T-cell (primary cell): ENCODE measurements around the gene RASSF6. TPM values are rescaled to one million over a fixed set of nuclear protein-coding genes. Genes with fewer than 3 reads are reported as not detected.
"Not testable (repeated sequence)": the region's sequence is repeated elsewhere in the genome, so short reads cannot be mapped to it uniquely, and the experiment has no call there.

Source experiments
- ATAC-seq, 4 experiments: fragments of 200-7000 bp in 3 of 4; fragments of 150-1000 bp in 1 of 4; cut with Tn5 transposase; replicated peaks in 1 of 4; 1 replicate in 3 of 4; 2 replicates in 1 of 4; pipeline ENCODE4 v1.10.0; 2021; ENCODE audit warnings: moderate library complexity in 3 of 4, mild to moderate bottlenecking in 2 of 4, moderate number of reproducible peaks in 1 of 4
- CTCF ChIA-PET, 2 donors: fragments of 300-600 bp; sonication (Branson Sonifier 250); formaldehyde crosslinking; loops; one replicate each; lab custom pipeline; 2022; ENCODE audit warnings: antibody characterized with exemption in 2 of 2; lab: Charles Lee
- POLR2A ChIA-PET, 2 donors: fragments of 300-600 bp; sonication (Branson Sonifier 250); formaldehyde crosslinking; loops; one replicate each; lab custom pipeline; 2022; ENCODE audit warnings: antibody characterized with exemption in 2 of 2; lab: Charles Lee
- DNase-seq, 35 experiments: peaks; one replicate each; pipeline versions ENCODE4 v3.0.0 to v3.0.0-alpha.2; 2013 to 2023
- H3K27ac ChIP-seq: one replicate; pipeline ENCODE4 v1.5.1; 2013; ENCODE audit warnings: low read length
- H3K27me3 ChIP-seq, 2 experiments: replicated peaks in 1 of 2; 1 replicate in 1 of 2; 2 replicates in 1 of 2; pipeline versions ENCODE4 v1.6.1 to v1.7.0; 2013; ENCODE audit warnings: low read length in 1 of 2, mixed read lengths in 1 of 2; ENCODE audit not compliant: control insufficient read depth in 2 of 2, insufficient read depth in 2 of 2; ENCODE audit errors: extremely low read depth in 1 of 2
- H3K36me3 ChIP-seq, 2 donors: 1 replicate in 1 of 2; 2 replicates in 1 of 2; pipeline versions ENCODE4 v1.6.1 to v1.7.0; 2013; ENCODE audit warnings: low read length in 1 of 2; ENCODE audit not compliant: control insufficient read depth in 2 of 2, insufficient read depth in 1 of 2; ENCODE audit errors: extremely low read depth in 1 of 2
- H3K4me1 ChIP-seq, 2 experiments: 1 replicate in 1 of 2; 2 replicates in 1 of 2; pipeline versions ENCODE4 v1.6.1 to v1.7.0; 2013; ENCODE audit warnings: low read length in 2 of 2, mixed read lengths in 1 of 2; ENCODE audit not compliant: insufficient read depth in 2 of 2, control insufficient read depth in 1 of 2; ENCODE audit errors: extremely low read depth in 1 of 2
- H3K4me3 ChIP-seq, 2 donors: 1 replicate in 1 of 2; 2 replicates in 1 of 2; pipeline versions ENCODE4 v1.5.1 to v1.7.0; 2013; ENCODE audit warnings: mild to moderate bottlenecking in 2 of 2, low read length in 1 of 2, moderate library complexity in 1 of 2; ENCODE audit not compliant: control insufficient read depth in 1 of 2; ENCODE audit errors: extremely low read depth in 1 of 2
- H3K9me3 ChIP-seq: 2 replicates; pipeline ENCODE4 v1.7.0; 2013
- H3K27ac Mint-ChIP-seq, 2 donors: one replicate each; pipeline ENCODE4 v1.8.0; 2020 to 2021; ENCODE audit warnings: mild to moderate bottlenecking in 2 of 2, mixed read lengths in 2 of 2
- H3K27me3 Mint-ChIP-seq, 2 donors: one replicate each; pipeline ENCODE4 v1.8.0; 2021 to 2022; ENCODE audit warnings: mixed read lengths in 2 of 2
- H3K36me3 Mint-ChIP-seq: one replicate; pipeline ENCODE4 v1.8.0; 2021; ENCODE audit warnings: mixed read lengths
- H3K4me1 Mint-ChIP-seq, 3 donors: one replicate each; pipeline ENCODE4 v1.8.0; 2020 to 2022; ENCODE audit warnings: mixed read lengths in 3 of 3, mild to moderate bottlenecking in 1 of 3
- H3K4me3 Mint-ChIP-seq, 3 donors: one replicate each; pipeline ENCODE4 v1.8.0; 2020 to 2022; ENCODE audit warnings: mild to moderate bottlenecking in 3 of 3, mixed read lengths in 3 of 3, moderate library complexity in 3 of 3
- H3K9me3 Mint-ChIP-seq, 3 donors: one replicate each; pipeline ENCODE4 v1.8.0; 2020 to 2022; ENCODE audit warnings: mixed read lengths in 3 of 3
- WGBS: methylation state at CpG from one replicate; pipeline ENCODE4 v1.1.5; 2013; ENCODE audit warnings: missing lambda C conversion rate; ENCODE audit not compliant: insufficient coverage; 5-methylcytosine and 5-hydroxymethylcytosine counted together
- total RNA-seq, 35 experiments: library from RNA in 6 of 35; stranded (reverse) in 6 of 35; fragments of 120-200 nt in 1 of 35; gene quantifications; one replicate each; pipeline versions ENCODE4 v1.2.1 to v1.2.4 and lab custom pipeline; 2013 to 2026

The RASSF6 gene
- total RNA-seq, 5 donors from 2014 or later (not counting 1 experiment from before 2014, with no cell fraction given): 0.25 to 1.1 (median 0.47) TPM

GRCh38 chr4:73646117-73646516 lies 25.9 kb upstream of the RASSF6 start:
- Mint-ChIP-seq H3K27me3 (peaks cover 0 to 6% of the 10 kb centered on the region in 2 donors), H3K36me3 (no peaks in the 10 kb centered on the region), H3K4me3 (no peak overlapping the region), H3K4me1 (no peaks in the 10 kb centered on the region), H3K27ac (no peak overlapping the region), H3K9me3 (peaks cover 0 to 9% (median 0%) of the 10 kb centered on the region in 3 donors)
- DNase-seq (no peak), ATAC-seq (no peak)
- ChIA-PET CTCF (no interaction called here), POLR2A (no interaction called here)
- WGBS: 65% methylated on average over 3 of the region's 6 CpGs
- no peak overlapping the region for H3K4me3 ChIP-seq
- H3K9me3 ChIP-seq: no peaks in the 10 kb centered on the region
- peaks cover 0 to 6% of the 10 kb centered on the region in 2 experiments for H3K27me3 ChIP-seq
- no peaks in the 10 kb centered on the region for H3K4me1 ChIP-seq
- H3K27ac ChIP-seq: no peak overlapping the region
- H3K36me3 ChIP-seq: no peaks in the 10 kb centered on the region

- Mint-ChIP-seq H3K36me3 (no peaks in the 10 kb centered on the region), H3K4me3 (no peak overlapping the region), H3K27me3 (peaks cover 0 to 7% of the 10 kb centered on the region in 2 donors), H3K4me1 (no peaks in the 10 kb centered on the region), H3K9me3 (peaks cover 0 to 8% (median 0%) of the 10 kb centered on the region in 3 donors), H3K27ac (no peak overlapping the region)
- 78% methylated on average over 2 of the region's 2 CpGs for WGBS
- POLR2A ChIA-PET: no interaction called here
- H3K27ac ChIP-seq: no peak overlapping the region
- DNase-seq (no peak), ATAC-seq (no peak)
- H3K27me3 ChIP-seq: peaks cover 0 to 2% of the 10 kb centered on the region in 2 experiments
- no peak overlapping the region for H3K4me3 ChIP-seq
- CTCF ChIA-PET: no interaction called here
- H3K36me3 ChIP-seq: no peaks in the 10 kb centered on the region
- no peaks in the 10 kb centered on the region for H3K9me3 ChIP-seq
- H3K4me1 ChIP-seq: no peaks in the 10 kb centered on the region
These were observed 11.5 kb upstream of the RASSF6 start for GRCh38 chr4:73631565-73632226.

DNA sequence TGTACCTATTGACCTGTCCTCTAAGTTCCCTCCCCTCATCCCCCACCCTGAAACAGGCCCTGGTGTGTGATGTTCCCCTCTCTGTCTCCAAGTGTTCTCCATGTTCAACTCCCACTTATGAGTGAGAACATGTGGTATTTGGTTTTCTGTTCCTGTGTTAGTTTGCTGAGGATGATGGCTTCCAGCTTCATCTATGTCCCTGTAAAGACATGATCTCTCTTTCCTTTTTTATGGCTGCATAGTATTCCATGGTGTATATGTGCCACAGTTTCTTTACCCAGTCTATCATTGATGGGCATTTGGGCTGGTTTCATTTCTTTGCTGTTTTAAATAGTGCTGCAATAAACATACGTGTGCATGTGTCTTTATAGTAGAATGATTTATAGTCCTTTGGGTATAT lies 8.6 kb upstream of the RASSF6 start:
- H3K4me1 ChIP-seq, DNase-seq, H3K27me3 Mint-ChIP-seq, H3K4me1 Mint-ChIP-seq, ATAC-seq, H3K27ac ChIP-seq, H3K4me3 ChIP-seq, H3K9me3 ChIP-seq, POLR2A ChIA-PET, H3K27me3 ChIP-seq, H3K36me3 Mint-ChIP-seq, H3K9me3 Mint-ChIP-seq, H3K36me3 ChIP-seq, CTCF ChIA-PET, H3K27ac Mint-ChIP-seq, H3K4me3 Mint-ChIP-seq: not testable (repeated sequence)
- 100% methylated on average over 1 of the region's 1 CpG for WGBS

- Histone ChIP-seq H3K4me1 (no peaks in the 10 kb centered on the region), H3K4me3 (no peak overlapping the region), H3K27ac (no peak overlapping the region), H3K36me3 (no peaks in the 10 kb centered on the region), H3K27me3 (peaks cover 0 to 2% of the 10 kb centered on the region in 2 experiments), H3K9me3 (no peaks in the 10 kb centered on the region)
- H3K36me3 Mint-ChIP-seq: no peaks in the 10 kb centered on the region
- ChIA-PET POLR2A (no interaction called here), CTCF (no interaction called here)
- no peak overlapping the region for H3K27ac Mint-ChIP-seq
- DNase-seq (no peak), ATAC-seq (no peak)
- no peak overlapping the region for H3K4me3 Mint-ChIP-seq
- H3K4me1 Mint-ChIP-seq: peaks cover 4 to 9% (median 5%) of the 10 kb centered on the region in 3 donors
- H3K9me3 Mint-ChIP-seq: no peaks in the 10 kb centered on the region
- H3K27me3 Mint-ChIP-seq: peaks cover 3 to 4% of the 10 kb centered on the region in 2 donors
- 100% methylated on average over 3 of the region's 5 CpGs for WGBS
These were observed 1.1 kb upstream of the RASSF6 start for GRCh38 chr4:73621357-73621756.

- Histone ChIP-seq H3K36me3 (no peaks in the 10 kb centered on the region), H3K27ac (no peak overlapping the region), H3K4me1 (no peaks in the 10 kb centered on the region), H3K4me3 (no peak overlapping the region), H3K27me3 (peaks cover 0 to 2% of the 10 kb centered on the region in 2 experiments), H3K9me3 (no peaks in the 10 kb centered on the region)
- Mint-ChIP-seq H3K27me3 (peaks cover 3 to 4% of the 10 kb centered on the region in 2 donors), H3K9me3 (no peaks in the 10 kb centered on the region), H3K4me1 (peaks cover 4 to 9% (median 5%) of the 10 kb centered on the region in 3 donors), H3K4me3 (peak overlapping the region in 1 of 3 donors; percentile 13), H3K27ac (no peak overlapping the region), H3K36me3 (no peaks in the 10 kb centered on the region)
- DNase-seq (no peak), ATAC-seq (no peak)
- CTCF ChIA-PET: no interaction called here
- POLR2A ChIA-PET: no interaction called here
- 54% methylated on average over 2 of the region's 4 CpGs for WGBS
These were observed 890 bp downstream of the RASSF6 start for GRCh38 chr4:73619346-73619745.

GRCh38 chr4:73617256-73617655 lies 3.0 kb downstream of the RASSF6 start:
- Mint-ChIP-seq H3K27ac (no peak overlapping the region), H3K27me3 (peaks cover 4 to 7% of the 10 kb centered on the region in 2 donors), H3K4me1 (peaks cover 4 to 9% (median 5%) of the 10 kb centered on the region in 3 donors), H3K9me3 (no peaks in the 10 kb centered on the region), H3K4me3 (no peak overlapping the region), H3K36me3 (no peaks in the 10 kb centered on the region)
- ATAC-seq (no peak), DNase-seq (no peak)
- H3K36me3 ChIP-seq: no peaks in the 10 kb centered on the region
- CTCF ChIA-PET: no interaction called here
- no peak overlapping the region for H3K27ac ChIP-seq
- H3K9me3 ChIP-seq: no peaks in the 10 kb centered on the region
- no peaks in the 10 kb centered on the region for H3K4me1 ChIP-seq
- peaks cover 0 to 2% of the 10 kb centered on the region in 2 experiments for H3K27me3 ChIP-seq
- POLR2A ChIA-PET: no interaction called here
- no peak overlapping the region for H3K4me3 ChIP-seq
- no CpG with 5 or more reads among the region's 6 CpGs for WGBS
